A673 (cell line): ENCODE measurements around the gene CBLN1.

Source experiments
- EZH2 ChIP-seq: fragments of 200-600 bp; sonication (generic); IDR thresholded peaks from 2 replicates; pipeline ENCODE4 v1.6.1; 2017; ENCODE audit warnings: borderline replicate concordance, low read depth, mild to moderate bottlenecking, mixed read lengths, antibody characterized with exemption, low read length; ENCODE audit not compliant: poor library complexity, severe bottlenecking
- TF ChIP-seq, protein P1 (sequence below): fragments of 300-800, 200-600 bp; sonication (generic); conservative IDR thresholded peaks from 2 replicates; pipeline ENCODE4 v1.5.1; 2017; ENCODE audit warnings: low read depth, mild to moderate bottlenecking, antibody characterized with exemption, low read length, moderate library complexity, mixed read lengths

DNA sequence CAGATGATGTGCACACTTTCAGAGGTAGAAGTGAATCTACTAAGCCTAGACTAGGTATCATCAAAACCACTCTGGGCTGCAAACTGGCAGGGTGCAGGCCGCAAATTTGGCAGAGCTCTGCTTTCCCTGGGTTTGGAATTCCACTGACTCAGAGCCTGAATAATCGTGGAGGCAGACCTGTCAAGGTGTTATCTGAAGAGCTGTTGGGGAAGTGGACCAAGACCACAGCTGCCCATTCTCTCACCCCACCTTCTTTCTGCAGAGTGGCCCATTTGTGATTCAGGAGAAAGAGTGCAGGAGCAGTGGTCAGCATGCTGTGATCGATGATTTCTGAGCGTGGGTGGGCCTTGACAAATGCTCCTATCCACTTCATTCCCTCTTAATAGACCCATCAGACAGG lies 45.8 kb upstream of the CBLN1 start:
- TF ChIP-seq, protein P1, sequence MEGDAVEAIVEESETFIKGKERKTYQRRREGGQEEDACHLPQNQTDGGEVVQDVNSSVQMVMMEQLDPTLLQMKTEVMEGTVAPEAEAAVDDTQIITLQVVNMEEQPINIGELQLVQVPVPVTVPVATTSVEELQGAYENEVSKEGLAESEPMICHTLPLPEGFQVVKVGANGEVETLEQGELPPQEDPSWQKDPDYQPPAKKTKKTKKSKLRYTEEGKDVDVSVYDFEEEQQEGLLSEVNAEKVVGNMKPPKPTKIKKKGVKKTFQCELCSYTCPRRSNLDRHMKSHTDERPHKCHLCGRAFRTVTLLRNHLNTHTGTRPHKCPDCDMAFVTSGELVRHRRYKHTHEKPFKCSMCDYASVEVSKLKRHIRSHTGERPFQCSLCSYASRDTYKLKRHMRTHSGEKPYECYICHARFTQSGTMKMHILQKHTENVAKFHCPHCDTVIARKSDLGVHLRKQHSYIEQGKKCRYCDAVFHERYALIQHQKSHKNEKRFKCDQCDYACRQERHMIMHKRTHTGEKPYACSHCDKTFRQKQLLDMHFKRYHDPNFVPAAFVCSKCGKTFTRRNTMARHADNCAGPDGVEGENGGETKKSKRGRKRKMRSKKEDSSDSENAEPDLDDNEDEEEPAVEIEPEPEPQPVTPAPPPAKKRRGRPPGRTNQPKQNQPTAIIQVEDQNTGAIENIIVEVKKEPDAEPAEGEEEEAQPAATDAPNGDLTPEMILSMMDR, result no peak
- no peak for TF ChIP-seq EZH2
